Astrocyte (in vitro differentiated cells and primary cell): Measurements from ENCODE around the gene ZNF682. TPM values are rescaled to one million over a fixed set of nuclear protein-coding genes. Genes with fewer than 3 reads are reported as not detected.
"Not testable (repeated sequence)": the region's sequence is repeated elsewhere in the genome, so short reads cannot be mapped to it uniquely, and the experiment has no call there.

Experiments used
- DNase-seq: peaks from one replicate; pipeline ENCODE4 v3.0.0-alpha.2; 2010; ENCODE audit warnings: low read depth
- FAIRE-seq: peaks from 2 replicates; lab custom pipeline; 2011; peaks lifted over from hg19 to GRCh38; lab: Jason Lieb, UNC
- H2AFZ ChIP-seq: 2 replicates; pipeline ENCODE4 v1.6.0; 2012; ENCODE audit warnings: low read depth, low read length, inconsistent platforms
- H3K27ac ChIP-seq: 2 replicates; pipeline ENCODE4 v1.5.1; 2011; ENCODE audit warnings: low read depth, low read length, inconsistent platforms
- H3K27me3 ChIP-seq: 2 replicates; pipeline ENCODE4 v1.6.0; 2011; ENCODE audit warnings: low read length, inconsistent platforms; ENCODE audit not compliant: insufficient read depth
- H3K36me3 ChIP-seq: 2 replicates; pipeline ENCODE4 v1.5.1; 2011; ENCODE audit warnings: low read length, inconsistent platforms; ENCODE audit not compliant: insufficient read depth
- H3K4me1 ChIP-seq: 2 replicates; pipeline ENCODE4 v1.5.1; 2011; ENCODE audit warnings: low read length, inconsistent platforms; ENCODE audit not compliant: insufficient read depth
- H3K4me2 ChIP-seq: 2 replicates; pipeline ENCODE4 v1.6.0; 2012; ENCODE audit warnings: low read length, inconsistent platforms
- H3K4me3 ChIP-seq: 2 replicates; pipeline ENCODE4 v1.5.1; 2011; ENCODE audit warnings: low read depth, mild to moderate bottlenecking, low read length, inconsistent platforms; ENCODE audit not compliant: insufficient read depth
- H3K79me2 ChIP-seq: 2 replicates; pipeline ENCODE4 v1.6.0; 2012; ENCODE audit warnings: mild to moderate bottlenecking, low read length, inconsistent platforms; ENCODE audit not compliant: insufficient read depth
- H3K9ac ChIP-seq: 2 replicates; pipeline ENCODE4 v1.6.0; 2012; ENCODE audit warnings: mild to moderate bottlenecking, low read length, inconsistent platforms
- H3K9me3 ChIP-seq: 2 replicates; pipeline ENCODE4 v1.5.1; 2012; ENCODE audit warnings: low read depth, mild to moderate bottlenecking, low read length, inconsistent platforms; ENCODE audit not compliant: insufficient read depth
- H4K20me1 ChIP-seq: 2 replicates; pipeline ENCODE4 v1.6.0; 2012; ENCODE audit warnings: low read length, inconsistent platforms; ENCODE audit not compliant: insufficient read depth
- H3K27ac Mint-ChIP-seq: one replicate; pipeline ENCODE4 v1.8.0; 2021; ENCODE audit warnings: mild to moderate bottlenecking, mixed read lengths; ENCODE audit not compliant: unreplicated experiment
- H3K27me3 Mint-ChIP-seq: one replicate; pipeline ENCODE4 v1.8.0; 2021; ENCODE audit warnings: low read depth, mixed read lengths; ENCODE audit not compliant: unreplicated experiment
- H3K36me3 Mint-ChIP-seq: one replicate; pipeline ENCODE4 v1.8.0; 2021; ENCODE audit warnings: low read depth, mixed read lengths; ENCODE audit not compliant: unreplicated experiment
- H3K4me1 Mint-ChIP-seq: one replicate; pipeline ENCODE4 v1.8.0; 2021; ENCODE audit warnings: low read depth, mixed read lengths; ENCODE audit not compliant: unreplicated experiment
- H3K4me3 Mint-ChIP-seq: one replicate; pipeline ENCODE4 v1.8.0; 2021; ENCODE audit warnings: mild to moderate bottlenecking, moderate library complexity, mixed read lengths; ENCODE audit not compliant: unreplicated experiment
- H3K9me3 Mint-ChIP-seq: one replicate; pipeline ENCODE4 v1.8.0; 2021; ENCODE audit warnings: mild to moderate bottlenecking, mixed read lengths; ENCODE audit not compliant: unreplicated experiment
- CTCF ChIP-seq: IDR thresholded peaks from 2 replicates; pipeline ENCODE4 v1.5.1; 2011; ENCODE audit warnings: low read depth, mild to moderate bottlenecking, inconsistent platforms, low read length, moderate library complexity; ENCODE audit not compliant: insufficient read depth
- EZH2 ChIP-seq: IDR thresholded peaks from 2 replicates; pipeline ENCODE4 v1.6.1; 2012; ENCODE audit warnings: mild to moderate bottlenecking, low read length, inconsistent platforms; ENCODE audit not compliant: insufficient read depth
- total RNA-seq: library from RNA; stranded (reverse); gene quantifications from 2 replicates; pipeline ENCODE4 v1.2.1, GENCODE V29; 2021

Gene ZNF682
- total RNA-seq, 1 donor from 2014 or later, result 6.2 TPM

DNA sequence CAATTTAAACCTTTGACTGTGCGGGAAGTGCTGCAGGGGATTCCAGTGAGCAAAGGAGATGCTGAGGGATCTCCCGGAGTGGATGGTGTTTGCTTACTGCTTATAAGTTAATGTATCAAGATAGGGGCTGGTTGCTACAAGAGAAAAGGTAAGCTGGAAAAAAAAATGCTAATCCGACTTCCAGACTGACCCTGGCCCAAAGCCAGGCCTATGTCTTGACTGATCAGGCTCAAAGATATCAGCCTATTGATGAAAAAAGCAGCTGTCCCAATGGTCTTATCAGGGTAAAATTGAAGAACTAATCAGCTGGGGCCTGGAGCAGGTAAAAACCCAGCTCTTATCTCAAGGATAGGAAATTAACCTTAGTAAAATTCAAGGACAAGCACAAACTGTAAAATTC is 27.6 kb upstream of the ZNF682 start:
- Mint-ChIP-seq H3K4me3 (no peak overlapping the region), H3K27ac (no peak overlapping the region), H3K27me3 (no peaks in the 10 kb centered on the region), H3K9me3 (peaks cover 16% of the 10 kb centered on the region), H3K4me1 (no peaks in the 10 kb centered on the region), H3K36me3 (no peaks in the 10 kb centered on the region)
- Histone ChIP-seq H3K4me2 (no peak overlapping the region), H3K9ac (no peak overlapping the region), H3K4me3 (no peak overlapping the region), H3K79me2 (no peaks in the 10 kb centered on the region), H3K4me1 (no peaks in the 10 kb centered on the region), H3K27me3 (no peaks in the 10 kb centered on the region), H4K20me1 (no peaks in the 10 kb centered on the region), H3K27ac (no peak overlapping the region), H3K9me3 (peaks cover 3% of the 10 kb centered on the region), H2AFZ (no peak overlapping the region), H3K36me3 (no peaks in the 10 kb centered on the region)
- TF ChIP-seq EZH2 (no peak), CTCF (no peak)
- FAIRE-seq (no peak), DNase-seq (no peak)

DNA sequence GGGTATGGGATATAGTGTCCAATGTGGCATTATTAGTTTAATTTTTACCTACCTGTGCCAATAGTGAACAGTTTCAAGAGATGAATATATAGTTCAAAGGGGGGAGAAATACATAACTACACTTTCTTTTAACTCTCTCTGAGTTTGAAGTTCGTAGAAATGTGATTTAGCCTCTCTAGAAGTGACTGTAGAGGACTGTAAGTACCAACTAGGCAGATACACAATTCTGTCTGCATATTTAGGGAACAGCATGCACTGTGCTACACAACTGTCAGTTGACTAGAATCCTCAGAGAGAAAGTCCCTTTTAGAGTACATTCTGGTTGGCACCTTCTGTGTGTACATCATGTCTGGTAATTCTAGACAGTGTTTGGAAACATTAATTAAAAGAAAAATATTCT is 21.0 kb upstream of the ZNF682 start:
- H3K4me2 ChIP-seq, result no peak overlapping the region
- no peaks in the 10 kb centered on the region for H4K20me1 ChIP-seq
- Mint-ChIP-seq H3K36me3 (no peaks in the 10 kb centered on the region), H3K27ac (no peak overlapping the region), H3K27me3 (no peaks in the 10 kb centered on the region), H3K4me1 (no peaks in the 10 kb centered on the region), H3K9me3 (peaks cover 11% of the 10 kb centered on the region), H3K4me3 (no peak overlapping the region)
- H2AFZ ChIP-seq, result no peak overlapping the region
- DNase-seq, result no peak
- no peak overlapping the region for H3K4me3 ChIP-seq
- no peaks in the 10 kb centered on the region for H3K36me3 ChIP-seq
- no peaks in the 10 kb centered on the region for H3K9me3 ChIP-seq
- H3K4me1 ChIP-seq, result no peaks in the 10 kb centered on the region
- H3K79me2 ChIP-seq, result no peaks in the 10 kb centered on the region
- no peak overlapping the region for H3K27ac ChIP-seq
- H3K9ac ChIP-seq, result no peak overlapping the region
- H3K27me3 ChIP-seq, result no peaks in the 10 kb centered on the region
- FAIRE-seq, result no peak
- no peak for TF ChIP-seq EZH2
- TF ChIP-seq CTCF, result no peak

DNA sequence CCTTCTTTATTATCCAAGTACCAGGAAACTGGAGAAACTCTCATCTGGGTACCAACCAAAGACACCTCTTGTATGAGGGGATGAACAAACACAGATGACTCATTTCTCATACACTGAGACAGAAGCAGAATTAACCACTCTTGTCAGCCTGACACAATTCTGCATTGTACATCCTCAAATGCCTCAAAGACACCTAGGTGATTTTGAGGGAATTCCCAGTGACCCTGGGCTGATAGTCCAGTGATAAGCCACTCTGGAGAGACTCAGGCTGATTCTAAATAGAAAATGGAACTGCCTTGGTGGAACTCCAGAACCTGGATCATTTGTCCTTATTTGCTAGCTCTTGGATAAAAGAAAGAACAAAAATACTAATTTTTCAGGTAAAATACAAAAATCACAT is 19.4 kb upstream of the ZNF682 start:
- not testable (repeated sequence) for H3K27me3 ChIP-seq, H3K27ac ChIP-seq, H3K9me3 Mint-ChIP-seq, H3K4me2 ChIP-seq, H2AFZ ChIP-seq, H3K79me2 ChIP-seq, DNase-seq, H3K27me3 Mint-ChIP-seq, H3K27ac Mint-ChIP-seq, H3K4me1 Mint-ChIP-seq, H3K36me3 Mint-ChIP-seq, H3K9me3 ChIP-seq, H3K36me3 ChIP-seq, FAIRE-seq, H3K4me3 ChIP-seq, H3K4me3 Mint-ChIP-seq, H4K20me1 ChIP-seq, H3K9ac ChIP-seq, H3K4me1 ChIP-seq
